ENCODE results near the gene ADM.

The ADM gene

DNA sequence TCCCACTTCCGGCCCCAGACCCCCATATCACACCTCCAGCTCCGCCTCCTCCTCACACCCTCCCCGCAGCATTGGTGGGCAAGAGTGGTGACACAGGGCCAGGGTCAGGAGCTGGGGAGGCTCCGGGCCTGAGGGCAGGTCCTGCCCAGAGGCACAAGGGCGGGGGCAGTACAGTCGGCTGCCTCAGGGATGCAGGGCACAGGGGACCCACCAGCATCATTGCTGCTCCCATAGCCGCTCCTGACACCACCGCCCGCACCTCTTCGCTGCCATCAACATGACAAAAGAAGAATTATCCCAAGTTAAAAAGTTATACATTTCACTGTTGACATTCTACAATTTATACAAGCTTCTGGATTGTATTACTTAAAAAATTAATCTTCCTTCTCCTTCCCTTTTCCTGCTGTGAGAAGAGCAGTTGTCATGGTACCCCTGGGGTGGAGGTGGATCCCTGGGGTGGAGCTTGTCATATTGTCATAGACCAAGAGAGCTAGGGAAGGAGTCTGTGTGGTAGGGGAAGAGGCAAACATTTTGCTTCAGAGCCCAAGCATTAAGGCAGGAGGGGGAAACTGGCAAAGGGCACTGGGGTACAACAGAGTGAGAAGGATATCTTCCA, 15.0 kb upstream of the ADM start:
- no peak for DNase-seq (ENCODE audit: low spot score)

DNA sequence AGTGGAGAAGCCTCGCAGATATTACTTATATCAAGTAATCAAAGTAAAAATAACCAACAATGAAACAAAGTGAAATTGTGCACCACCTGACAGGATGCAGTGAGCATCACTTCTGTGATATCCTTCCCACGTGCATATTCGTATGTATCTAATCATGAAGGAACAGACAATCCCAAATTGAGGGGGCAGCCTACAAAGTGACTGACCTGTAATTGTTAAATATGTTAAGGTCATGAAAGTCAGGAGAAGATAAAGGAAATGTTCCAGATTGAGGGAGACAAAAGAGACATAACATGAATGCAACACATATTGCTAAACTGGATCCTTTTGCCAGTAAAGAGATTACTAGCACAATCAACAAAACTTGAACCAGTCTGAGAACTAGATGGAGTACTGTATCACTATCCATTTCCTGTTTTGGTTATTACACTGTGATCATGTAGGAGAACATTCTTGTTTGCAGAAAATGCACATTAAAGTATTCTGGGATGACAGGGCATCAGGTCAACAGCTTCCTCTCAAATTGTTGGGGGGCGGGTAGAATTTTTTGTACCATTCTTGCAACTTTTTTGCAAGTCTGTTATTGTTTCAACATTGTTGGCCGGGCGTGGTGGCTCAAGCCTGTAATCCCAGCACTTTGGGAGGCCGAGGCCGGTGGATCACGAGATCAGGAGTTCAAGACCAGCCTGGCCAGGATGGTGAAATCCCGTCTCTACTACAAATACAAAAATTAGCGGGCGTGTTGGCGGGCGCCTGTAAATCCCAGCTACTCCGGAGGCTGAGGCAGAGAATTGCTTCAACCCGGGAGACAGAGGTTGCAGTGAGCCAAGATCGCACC, 12.9 kb upstream of the ADM start:
- no peak for DNase-seq (ENCODE audit: low spot score)

DNA sequence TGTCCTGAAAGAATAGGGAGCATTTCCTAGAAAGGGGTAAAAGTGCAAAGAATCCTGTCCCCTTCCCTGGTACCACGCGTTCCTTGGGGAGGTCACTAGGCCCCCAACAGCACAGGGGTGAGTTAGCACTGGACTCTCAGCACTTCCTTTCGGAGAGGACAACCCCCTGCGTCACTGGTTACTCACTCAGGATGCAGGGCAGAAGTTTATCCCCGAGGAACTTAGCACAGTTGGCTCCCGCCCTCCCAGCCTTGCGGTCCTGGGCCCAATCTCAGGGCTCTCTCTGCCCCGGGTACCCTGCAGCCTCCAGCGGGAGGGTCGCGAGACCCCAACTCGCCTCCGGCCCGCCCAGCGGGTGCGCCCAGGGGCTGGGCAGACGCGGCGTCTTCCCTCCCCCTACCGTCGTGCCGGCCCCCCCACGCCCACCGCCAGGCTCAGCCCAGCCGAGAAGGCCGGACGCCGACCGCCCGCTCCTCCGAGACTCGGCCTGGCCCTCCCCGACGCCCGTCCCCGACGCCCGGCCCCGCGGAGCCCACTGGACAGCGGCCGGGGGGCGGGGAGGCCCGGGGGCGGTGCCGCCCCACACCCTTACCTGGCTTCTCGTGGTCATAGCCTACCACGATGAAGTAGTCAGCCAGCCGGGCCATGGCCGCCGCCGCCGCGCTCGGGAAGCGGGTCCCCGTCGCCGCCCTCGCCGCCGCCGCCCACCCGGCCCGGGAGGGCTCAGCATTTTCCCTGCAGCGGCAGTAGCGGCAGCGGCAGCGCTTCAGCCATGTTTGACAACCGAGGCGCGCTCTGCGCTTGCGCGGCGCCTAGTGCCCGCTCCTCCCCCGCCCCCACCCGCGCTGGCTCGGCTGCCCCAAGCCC, 11.2 kb upstream of the ADM start, which contains the start of gene SBF2:
SBF2 (minus strand) TSS at position 797 of the 867 bp plus-strand sequence; CDS start at position 647, 150 bp downstream.
- peak; percentile 92 for DNase-seq (ENCODE audit: low spot score)

DNA sequence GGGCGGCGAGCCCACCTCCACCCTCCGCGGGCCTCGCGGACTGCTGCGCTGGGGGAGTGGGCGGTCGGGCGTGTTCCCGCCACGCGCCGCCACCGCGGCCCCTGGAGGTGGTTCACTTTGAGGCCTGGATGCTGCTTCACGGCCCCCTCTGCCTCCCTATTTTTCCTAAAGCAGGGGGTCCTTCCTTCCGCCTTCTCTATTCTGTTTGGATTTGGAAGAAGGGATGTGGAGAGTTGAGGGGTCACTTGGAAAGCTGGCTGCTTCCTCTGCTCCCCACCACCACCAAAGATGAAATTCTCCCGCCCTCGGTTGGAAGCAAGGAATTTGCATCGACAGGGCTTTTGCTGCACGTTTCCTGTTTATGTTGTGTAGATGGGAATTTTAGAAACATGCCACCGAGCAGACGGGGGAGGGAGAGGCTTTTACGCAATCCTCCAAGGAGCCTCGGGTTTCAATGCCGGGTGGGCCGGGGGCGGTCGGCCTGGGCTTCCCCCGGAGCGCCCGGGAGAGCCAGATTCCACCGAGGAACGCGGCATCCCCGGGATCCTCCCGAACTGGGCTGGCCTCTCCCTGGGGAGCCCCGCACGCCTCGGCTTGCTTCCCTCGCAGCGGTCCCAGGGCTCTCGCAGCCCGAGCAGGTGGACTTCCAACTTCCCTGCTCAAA, 10.5 kb upstream of the ADM start:
- DNase-seq (ENCODE audit: low spot score), result peak; percentile 51

DNA sequence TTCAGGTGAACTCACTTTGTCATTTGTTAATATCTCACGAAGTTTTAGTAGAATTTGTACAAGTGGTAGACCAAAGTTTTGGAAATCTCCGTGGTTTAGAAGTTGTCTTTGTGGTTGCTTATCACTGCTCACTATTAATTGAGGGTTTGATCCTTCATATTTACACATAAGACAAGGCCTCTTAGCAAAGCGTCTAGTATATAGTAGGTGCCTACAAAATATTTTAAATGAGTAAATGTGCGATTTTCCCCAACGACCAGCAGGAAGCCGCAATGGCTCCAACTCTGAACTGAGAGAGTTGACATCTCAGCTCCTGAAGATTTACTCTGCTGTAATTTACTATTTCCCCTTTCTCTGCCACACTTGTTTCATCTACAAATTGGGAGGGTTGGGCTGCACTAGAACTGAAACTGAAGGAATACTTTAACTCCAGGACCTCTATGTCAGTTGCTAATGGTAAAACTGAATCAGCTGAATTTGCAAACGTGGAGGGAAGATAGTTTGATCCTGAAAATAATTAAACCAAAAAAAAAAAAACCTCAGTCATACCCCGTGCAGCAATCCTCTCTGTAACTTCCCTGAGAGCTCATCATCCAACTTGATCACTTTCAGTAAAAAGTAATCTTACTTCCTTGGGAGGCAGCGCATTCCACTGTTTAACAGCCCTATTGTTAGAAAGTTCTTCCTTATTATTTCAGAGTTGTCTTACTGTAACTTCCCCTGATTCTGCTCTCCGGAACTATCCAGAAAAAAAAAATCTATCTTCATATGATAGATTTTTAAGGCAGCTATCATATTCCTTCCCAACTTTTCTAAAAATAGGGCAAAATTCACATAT, 9.6 kb upstream of the ADM start:
- no peak for DNase-seq (ENCODE audit: low spot score)

DNA sequence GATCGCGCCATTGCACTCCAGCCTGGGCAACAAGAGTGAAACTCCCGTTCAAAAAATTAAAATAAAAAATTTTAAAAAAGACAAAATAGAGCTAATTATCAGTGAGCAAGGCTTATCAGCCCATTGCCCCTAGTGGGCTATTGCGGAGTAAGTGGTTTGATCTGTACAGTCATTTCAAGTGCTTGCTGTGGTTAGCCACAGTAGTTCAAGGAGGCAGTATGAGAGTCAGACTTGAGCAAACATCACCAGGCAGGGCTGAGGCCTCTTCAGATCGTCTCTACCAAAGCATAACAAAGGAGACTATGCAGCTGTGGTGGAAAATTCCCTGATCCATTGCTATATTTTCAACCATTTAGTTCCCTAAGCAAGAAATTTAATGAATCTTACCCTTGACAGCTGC, 6.5 kb upstream of the ADM start:
- peak; percentile 84 for DNase-seq (ENCODE audit: low spot score)

DNA sequence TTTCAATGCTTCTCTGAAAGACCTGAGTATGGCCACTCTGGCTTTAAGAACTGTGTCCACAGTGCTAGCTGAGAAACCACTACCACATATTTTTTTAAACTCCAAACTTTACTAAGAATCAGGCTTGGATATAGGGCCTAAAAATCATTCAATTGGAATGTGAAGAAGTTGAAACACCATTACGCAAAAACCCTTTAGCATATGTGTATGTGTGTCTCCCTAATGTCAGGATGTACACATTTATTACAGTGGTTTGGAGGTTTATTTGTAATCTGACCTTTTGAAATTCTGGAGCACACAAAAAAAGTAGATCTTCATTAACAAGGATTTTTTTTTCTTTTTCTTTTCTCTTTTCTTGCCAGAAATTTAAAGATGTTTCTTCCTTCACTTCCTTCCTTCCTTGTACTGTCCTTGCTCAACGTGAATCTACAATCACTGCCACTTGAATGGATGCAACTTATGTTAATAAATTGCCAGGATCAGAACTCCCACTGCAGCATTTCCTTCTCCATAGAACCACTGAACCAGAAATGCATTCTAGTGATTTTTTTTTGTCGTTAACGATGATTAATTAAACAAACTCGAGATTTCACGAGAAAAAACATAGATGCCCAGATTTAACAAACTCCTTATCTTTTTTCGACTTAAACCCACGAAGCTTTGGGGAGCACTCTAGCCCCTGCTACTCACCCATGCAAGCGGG, 3.1 kb upstream of the ADM start:
- DNase-seq (ENCODE audit: low spot score), result peak; percentile 54

DNA sequence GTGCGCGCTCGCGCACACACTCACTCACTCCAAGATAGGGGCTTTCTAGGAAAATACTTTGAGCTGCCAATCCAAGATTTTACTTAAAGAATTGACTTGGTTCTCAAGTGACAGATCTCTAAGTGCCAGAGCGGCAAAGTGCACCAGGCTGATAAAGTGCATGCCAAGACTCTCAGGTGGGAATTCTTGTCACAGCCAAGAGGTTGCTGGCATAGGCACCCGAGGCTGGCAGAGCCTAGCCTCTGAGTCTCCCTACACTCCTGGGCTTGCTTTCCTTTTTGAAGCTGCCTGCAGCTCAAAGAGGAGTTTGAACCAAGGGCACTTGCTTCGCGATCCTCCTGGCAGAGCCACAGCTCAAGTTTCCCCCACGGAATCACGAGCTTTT, 2.5 kb upstream of the ADM start:
- no peak for DNase-seq (ENCODE audit: low spot score)

DNA sequence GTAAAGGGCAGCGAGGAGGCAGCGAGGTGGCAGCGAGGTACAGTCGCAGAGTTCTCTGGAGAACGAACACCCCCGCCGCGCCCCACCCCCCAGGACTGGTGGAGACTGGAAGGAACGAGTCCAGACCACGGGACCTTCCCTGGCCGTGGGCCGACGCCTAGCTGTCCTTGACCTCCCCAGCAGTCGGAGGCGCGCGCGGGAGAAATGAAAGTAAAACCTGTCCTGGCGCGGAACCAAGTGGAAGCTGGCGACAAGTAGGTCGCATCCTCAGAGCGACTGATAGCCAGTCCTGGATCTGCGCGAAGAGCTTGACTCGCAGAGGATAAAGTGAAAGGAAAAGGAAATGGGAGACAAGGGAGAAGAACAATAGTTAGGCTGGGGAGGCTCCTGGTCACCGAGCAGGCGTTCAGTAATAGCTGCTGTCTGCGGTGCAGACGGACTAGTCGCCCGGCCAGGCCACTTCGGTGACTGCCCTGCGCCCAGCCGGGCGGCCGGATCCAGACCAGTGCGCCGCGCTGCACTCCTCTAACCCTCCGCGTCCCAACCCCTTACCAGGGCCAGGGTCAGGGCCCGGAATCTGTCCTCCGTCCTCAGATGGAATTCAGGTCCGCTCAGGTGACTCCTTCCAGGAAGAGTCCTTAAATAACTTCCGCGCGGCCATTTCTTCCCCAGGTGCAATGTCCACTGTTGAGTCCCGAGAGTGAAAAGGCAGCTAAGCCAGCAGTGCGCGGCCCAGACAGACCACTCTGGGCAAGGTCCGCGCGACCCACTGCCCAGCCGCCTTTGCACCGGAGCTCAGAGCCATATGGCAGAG, 1.9 kb upstream of the ADM start:
- DNase-seq (ENCODE audit: low spot score), result peak; percentile 49

DNA sequence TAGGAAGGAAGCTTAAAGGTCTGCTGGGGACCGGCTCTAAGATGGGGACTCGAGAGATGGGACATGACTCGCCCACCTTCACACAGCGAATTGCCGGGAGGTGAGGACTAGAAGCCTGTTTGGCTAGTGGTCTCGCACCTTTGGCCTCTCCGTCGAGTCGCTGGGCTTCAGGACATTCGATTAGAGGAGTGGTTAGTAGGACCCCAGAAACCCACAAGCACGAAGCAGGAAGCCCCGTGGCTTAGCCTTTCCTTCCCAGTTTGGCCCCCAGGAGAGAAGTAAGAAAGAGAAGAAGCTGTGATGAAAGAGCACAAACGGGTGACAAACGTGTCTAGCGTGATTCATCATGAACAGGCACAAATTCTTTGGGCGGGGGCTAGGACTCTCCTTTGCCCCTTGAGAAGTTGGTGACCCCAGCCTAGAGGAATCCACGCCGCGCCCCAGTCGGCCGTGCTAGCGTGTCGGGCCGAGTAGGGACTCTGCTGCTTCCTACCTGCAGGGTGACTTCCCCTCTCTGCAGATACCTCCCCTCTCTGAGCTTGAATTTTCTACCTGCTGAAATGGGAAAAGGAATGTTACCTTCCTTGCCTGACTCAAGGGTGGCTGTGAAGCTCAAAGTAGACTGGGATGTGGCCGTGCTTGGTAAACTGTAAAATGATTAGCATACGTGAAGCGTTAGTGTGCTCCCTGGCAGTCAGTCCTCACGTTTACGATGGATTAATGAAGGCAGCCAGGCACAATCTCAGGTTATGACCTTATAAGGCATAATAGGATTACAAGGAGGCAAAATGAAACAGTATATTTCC, 1.1 kb upstream of the ADM start:
- DNase-seq (ENCODE audit: low spot score), result peak; percentile 58

DNA sequence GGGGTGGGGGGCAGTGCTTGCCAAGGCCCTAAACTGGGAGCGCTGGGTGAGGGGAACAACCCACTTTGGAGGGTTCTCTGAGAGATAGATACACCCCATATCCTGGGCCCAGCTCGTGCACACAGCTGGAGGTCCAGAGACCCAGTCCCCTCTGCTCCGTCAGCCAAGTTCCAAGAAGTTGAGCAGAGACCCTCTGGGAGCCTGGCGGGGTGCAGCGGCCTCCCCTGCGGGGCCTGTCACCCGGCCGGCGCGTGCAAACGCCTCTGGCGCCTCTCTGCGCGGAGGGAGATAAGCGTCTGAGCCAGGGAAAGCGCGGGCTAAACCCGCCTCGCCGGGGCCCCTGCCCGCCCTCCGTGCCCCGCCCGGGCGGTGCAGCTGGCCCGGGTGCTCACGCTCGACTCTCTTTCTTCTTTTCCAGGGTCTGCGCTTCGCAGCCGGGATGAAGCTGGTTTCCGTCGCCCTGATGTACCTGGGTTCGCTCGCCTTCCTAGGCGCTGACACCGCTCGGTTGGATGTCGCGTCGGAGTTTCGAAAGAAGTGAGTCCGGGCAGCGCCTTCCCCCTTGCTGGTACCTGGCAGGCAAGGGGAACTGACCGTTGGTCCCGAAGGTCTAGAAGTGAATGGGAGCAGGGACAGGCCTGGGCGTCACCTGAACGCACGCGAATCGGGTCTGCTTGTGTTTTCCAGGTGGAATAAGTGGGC, 540 bp downstream of the ADM start:
- DNase-seq (ENCODE audit: low spot score), result peak; percentile 50

DNA sequence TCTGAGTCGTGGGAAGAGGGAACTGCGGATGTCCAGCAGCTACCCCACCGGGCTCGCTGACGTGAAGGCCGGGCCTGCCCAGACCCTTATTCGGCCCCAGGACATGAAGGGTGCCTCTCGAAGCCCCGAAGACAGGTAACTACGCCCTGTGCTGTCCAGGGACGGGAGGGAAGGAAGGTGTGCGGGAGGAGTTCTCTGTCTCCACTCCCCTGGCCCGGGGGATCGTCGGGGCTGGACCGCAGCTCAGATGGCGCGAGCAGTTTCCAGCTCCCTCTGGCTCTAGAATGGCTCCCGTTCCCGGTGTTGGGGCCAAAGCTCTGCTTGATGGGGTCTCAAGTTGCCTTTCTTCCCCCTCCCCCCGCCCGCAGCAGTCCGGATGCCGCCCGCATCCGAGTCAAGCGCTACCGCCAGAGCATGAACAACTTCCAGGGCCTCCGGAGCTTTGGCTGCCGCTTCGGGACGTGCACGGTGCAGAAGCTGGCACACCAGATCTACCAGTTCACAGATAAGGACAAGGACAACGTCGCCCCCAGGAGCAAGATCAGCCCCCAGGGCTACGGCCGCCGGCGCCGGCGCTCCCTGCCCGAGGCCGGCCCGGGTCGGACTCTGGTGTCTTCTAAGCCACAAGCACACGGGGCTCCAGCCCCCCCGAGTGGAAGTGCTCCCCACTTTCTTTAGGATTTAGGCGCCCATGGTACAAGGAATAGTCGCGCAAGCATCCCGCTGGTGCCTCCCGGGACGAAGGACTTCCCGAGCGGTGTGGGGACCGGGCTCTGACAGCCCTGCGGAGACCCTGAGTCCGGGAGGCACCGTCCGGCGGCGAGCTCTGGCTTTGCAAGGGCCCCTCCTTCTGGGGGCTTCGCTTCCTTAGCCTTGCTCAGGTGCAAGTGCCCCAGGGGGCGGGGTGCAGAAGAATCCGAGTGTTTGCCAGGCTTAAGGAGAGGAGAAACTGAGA, 1.4 kb downstream of the ADM start:
- peak; percentile 31 for DNase-seq (ENCODE audit: low spot score)

DNA sequence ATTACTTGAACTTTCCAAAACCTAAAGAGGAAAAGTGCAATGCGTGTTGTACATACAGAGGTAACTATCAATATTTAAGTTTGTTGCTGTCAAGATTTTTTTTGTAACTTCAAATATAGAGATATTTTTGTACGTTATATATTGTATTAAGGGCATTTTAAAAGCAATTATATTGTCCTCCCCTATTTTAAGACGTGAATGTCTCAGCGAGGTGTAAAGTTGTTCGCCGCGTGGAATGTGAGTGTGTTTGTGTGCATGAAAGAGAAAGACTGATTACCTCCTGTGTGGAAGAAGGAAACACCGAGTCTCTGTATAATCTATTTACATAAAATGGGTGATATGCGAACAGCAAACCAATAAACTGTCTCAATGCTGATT, 2.1 kb downstream of the ADM start:
- no peak for DNase-seq (ENCODE audit: low spot score)

DNA sequence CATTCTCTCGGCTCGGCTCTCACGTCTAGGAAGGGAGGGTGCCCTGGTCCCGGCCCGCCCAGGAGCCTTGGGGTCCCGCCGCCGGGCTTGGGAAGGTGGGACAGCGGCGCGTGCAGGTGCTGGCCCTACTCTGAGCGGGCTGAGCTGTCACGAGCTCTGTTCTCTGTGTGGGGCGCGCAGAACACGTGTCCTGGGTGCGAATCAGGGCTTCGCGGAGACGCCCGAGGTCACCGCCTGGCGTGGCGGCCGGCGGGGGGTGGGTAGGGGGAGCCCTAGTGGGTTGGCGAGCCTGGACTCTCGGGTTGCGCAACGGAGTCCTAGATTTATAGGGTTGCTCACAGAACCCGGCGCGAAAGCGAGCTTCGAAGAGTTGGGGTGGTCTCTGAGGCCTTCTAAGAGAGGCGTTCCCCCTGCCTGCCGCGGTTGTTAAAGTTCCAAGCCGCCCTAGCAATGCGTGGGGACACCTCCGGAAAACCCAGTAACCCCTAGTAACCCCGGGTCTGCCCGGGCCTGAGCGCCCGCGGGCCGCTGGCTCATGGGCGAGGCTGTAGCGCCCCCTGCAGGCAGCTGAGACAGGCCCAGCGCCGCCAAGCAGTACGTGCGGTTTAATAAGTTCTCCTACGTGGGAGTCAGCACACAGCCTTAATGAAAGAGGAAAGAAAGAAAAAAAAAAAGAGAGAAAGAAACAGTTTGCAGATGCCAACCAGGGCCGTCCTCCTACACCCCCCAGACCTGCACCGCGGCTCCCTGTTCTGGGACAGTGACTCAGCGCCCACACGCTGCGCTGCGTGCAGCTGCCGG, 2.7 kb downstream of the ADM start:
- DNase-seq (ENCODE audit: low spot score), result peak; percentile 90

DNA sequence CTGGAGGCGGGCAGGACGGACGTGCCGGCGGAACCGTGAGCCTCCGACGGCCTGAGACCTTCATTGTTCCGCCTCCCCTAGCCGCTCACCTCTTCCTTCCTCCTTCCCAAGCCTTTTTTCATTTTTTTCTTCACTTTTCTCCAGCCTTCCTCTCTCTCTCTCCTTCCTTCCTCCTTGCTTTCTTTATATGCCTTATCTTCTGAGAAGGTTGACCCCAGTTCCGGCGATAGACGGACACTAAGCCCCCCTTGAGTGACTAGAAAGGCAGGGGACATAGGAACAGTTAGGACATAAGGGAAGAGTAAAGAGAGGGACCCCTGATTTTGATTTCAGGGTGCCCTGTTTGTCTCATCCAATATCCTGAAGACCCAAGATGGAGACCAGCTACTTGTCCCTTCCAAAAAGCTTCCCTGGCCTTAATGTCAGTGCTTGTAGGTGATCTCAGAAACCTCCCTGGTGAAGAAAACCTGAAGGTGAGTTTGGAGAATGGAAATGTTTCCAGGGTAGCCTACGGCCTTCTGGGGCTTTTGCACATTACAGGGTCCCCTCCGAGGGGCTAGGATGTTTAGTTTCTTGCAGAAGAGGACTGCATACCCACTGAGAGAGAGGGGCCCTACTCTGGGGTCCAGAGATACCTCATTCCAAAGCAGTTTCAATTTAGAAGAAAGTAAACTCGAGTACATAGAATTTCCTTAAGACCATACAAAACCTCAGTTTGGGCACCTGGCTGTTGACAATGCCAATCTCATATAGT, 3.5 kb downstream of the ADM start:
- no peak for DNase-seq (ENCODE audit: low spot score)
